CD14-positive monocyte (primary cell): Measurements from ENCODE around the gene POLR2J. TPM values are rescaled to one million over a fixed set of nuclear protein-coding genes. Genes with fewer than 3 reads are reported as not detected.

Experiments
- DNase-seq, 3 donors: peaks; one replicate each; pipeline ENCODE4 v3.0.0-alpha.2; 2011 to 2022
- H2AFZ ChIP-seq: 2 replicates; pipeline ENCODE4 v1.6.0; 2012; ENCODE audit warnings: mild to moderate bottlenecking, low read depth, low read length, inconsistent platforms; ENCODE audit not compliant: insufficient read depth, poor library complexity, severe bottlenecking
- H3K27ac ChIP-seq, 2 donors: 1 replicate in 1 of 2; 2 replicates in 1 of 2; pipeline ENCODE4 v1.5.1; 2012 to 2013; ENCODE audit warnings: low read length in 2 of 2, control low read depth in 1 of 2, inconsistent platforms in 1 of 2, low read depth in 1 of 2, mild to moderate bottlenecking in 1 of 2
- H3K27me3 ChIP-seq, 2 donors: one replicate each; pipeline versions ENCODE4 v1.6.0 to v1.6.1; 2011 to 2013; ENCODE audit warnings: low read length in 2 of 2; ENCODE audit not compliant: control insufficient read depth in 2 of 2, insufficient read depth in 2 of 2
- H3K36me3 ChIP-seq, 2 donors: replicated peaks in 1 of 2; 1 replicate in 1 of 2; 2 replicates in 1 of 2; pipeline versions ENCODE4 v1.5.1 to v1.6.1; 2012 to 2013; ENCODE audit warnings: low read length in 2 of 2, control low read depth in 1 of 2, inconsistent platforms in 1 of 2, mild to moderate bottlenecking in 1 of 2; ENCODE audit not compliant: insufficient read depth in 2 of 2, control insufficient read depth in 1 of 2
- H3K4me1 ChIP-seq, 2 donors: 1 replicate in 1 of 2; 2 replicates in 1 of 2; pipeline versions ENCODE4 v1.5.1 to v1.6.1; 2012 to 2013; ENCODE audit warnings: low read length in 2 of 2, control low read depth in 1 of 2, inconsistent platforms in 1 of 2, mild to moderate bottlenecking in 1 of 2, moderate library complexity in 1 of 2; ENCODE audit not compliant: insufficient read depth in 2 of 2, control insufficient read depth in 1 of 2
- H3K4me2 ChIP-seq: replicated peaks from 2 replicates; pipeline ENCODE3; 2012; ENCODE audit warnings: low read length, moderate library complexity, mild to moderate bottlenecking; ENCODE audit not compliant: poor library complexity, severe bottlenecking; ENCODE audit errors: extremely low read depth
- H3K4me3 ChIP-seq, 3 experiments: fragments of 200-600 bp in 1 of 3; sonication (generic) in 1 of 3; replicated peaks in 1 of 3; 1 replicate in 2 of 3; 2 replicates in 1 of 3; pipeline ENCODE4 v1.5.1; 2011 to 2013; ENCODE audit warnings: low read length in 3 of 3, mild to moderate bottlenecking in 3 of 3, control low read depth in 2 of 3, low read depth in 2 of 3, inconsistent platforms in 1 of 3, moderate library complexity in 1 of 3
- H3K79me2 ChIP-seq: 2 replicates; pipeline ENCODE4 v1.6.0; 2012; ENCODE audit warnings: mild to moderate bottlenecking, control low read depth, inconsistent platforms, low read length, moderate library complexity; ENCODE audit not compliant: insufficient read depth
- H3K9ac ChIP-seq: 2 replicates; pipeline ENCODE4 v1.6.0; 2017; ENCODE audit warnings: low read length, mild to moderate bottlenecking; ENCODE audit not compliant: insufficient read depth, poor library complexity, severe bottlenecking
- H3K9me3 ChIP-seq, 2 donors: replicated peaks in 1 of 2; 1 replicate in 1 of 2; 2 replicates in 1 of 2; pipeline versions ENCODE4 v1.5.1 to v1.6.1; 2012 to 2013; ENCODE audit warnings: low read length in 2 of 2, control low read depth in 1 of 2; ENCODE audit not compliant: control insufficient read depth in 1 of 2, insufficient read depth in 1 of 2
- H4K20me1 ChIP-seq: 2 replicates; pipeline ENCODE4 v1.6.0; 2012; ENCODE audit warnings: mild to moderate bottlenecking, low read length, control low read depth, moderate library complexity; ENCODE audit not compliant: insufficient read depth
- H3K27ac Mint-ChIP-seq, 7 donors: one replicate each; pipeline ENCODE4 v1.8.0; 2020; ENCODE audit warnings: mild to moderate bottlenecking in 7 of 7, mixed read lengths in 7 of 7, moderate library complexity in 6 of 7, inconsistent platforms in 2 of 7
- H3K27me3 Mint-ChIP-seq, 3 donors: one replicate each; pipeline ENCODE4 v1.8.0; 2021 to 2022; ENCODE audit warnings: low read depth in 3 of 3, mild to moderate bottlenecking in 3 of 3, mixed read lengths in 3 of 3, moderate library complexity in 3 of 3, inconsistent platforms in 1 of 3
- H3K36me3 Mint-ChIP-seq, 2 donors: one replicate each; pipeline ENCODE4 v1.8.0; 2020; ENCODE audit warnings: mixed read lengths in 2 of 2, inconsistent platforms in 1 of 2, mild to moderate bottlenecking in 1 of 2
- H3K4me1 Mint-ChIP-seq: one replicate; pipeline ENCODE4 v1.8.0; 2020; ENCODE audit warnings: mild to moderate bottlenecking, mixed read lengths
- H3K4me3 Mint-ChIP-seq, 2 donors: one replicate each; pipeline ENCODE4 v1.8.0; 2020; ENCODE audit warnings: mild to moderate bottlenecking in 2 of 2, mixed read lengths in 2 of 2, moderate library complexity in 1 of 2
- H3K9me3 Mint-ChIP-seq, 7 donors: one replicate each; pipeline ENCODE4 v1.8.0; 2020 to 2022; ENCODE audit warnings: mixed read lengths in 7 of 7, mild to moderate bottlenecking in 6 of 7, moderate library complexity in 6 of 7, inconsistent platforms in 2 of 7
- WGBS: methylation state at CpG from one replicate; pipeline ENCODE4 v1.1.5; 2013; ENCODE audit warnings: missing lambda C conversion rate; ENCODE audit not compliant: insufficient coverage; 5-methylcytosine and 5-hydroxymethylcytosine counted together
- intact Hi-C, 2 donors: fragments of 100-400 bp; cut with micrococcal nuclease; formaldehyde crosslinking; loops; one replicate each; pipeline versions ENCODE4 v1.15.0 to v1.15.1; 2023
- polyA plus RNA-seq, 3 donors: library from polyadenylated mRNA; depleted of rRNA in 1 of 3; unstranded in 2 of 3; stranded (reverse) in 1 of 3; fragments of 300-500 nt in 2 of 3; fragments of >200 nt in 1 of 3; fragmentation: Illumina TruSeq in 2 of 3; gene quantifications; 1 replicate in 2 of 3; 2 replicates in 1 of 3; pipeline ENCODE4 v1.2.3, GENCODE V29; 2012 to 2021
- TF ChIP-seq, protein P1 (sequence below): fragments of 200-600 bp; IDR thresholded peaks from one replicate; pipeline ENCODE4 v1.8.0; 2022; ENCODE audit warnings: antibody characterized with exemption, mild to moderate bottlenecking

The POLR2J gene
- polyA plus RNA-seq, 3 donors: 65.7 to 104 (median 85.0) TPM

DNA sequence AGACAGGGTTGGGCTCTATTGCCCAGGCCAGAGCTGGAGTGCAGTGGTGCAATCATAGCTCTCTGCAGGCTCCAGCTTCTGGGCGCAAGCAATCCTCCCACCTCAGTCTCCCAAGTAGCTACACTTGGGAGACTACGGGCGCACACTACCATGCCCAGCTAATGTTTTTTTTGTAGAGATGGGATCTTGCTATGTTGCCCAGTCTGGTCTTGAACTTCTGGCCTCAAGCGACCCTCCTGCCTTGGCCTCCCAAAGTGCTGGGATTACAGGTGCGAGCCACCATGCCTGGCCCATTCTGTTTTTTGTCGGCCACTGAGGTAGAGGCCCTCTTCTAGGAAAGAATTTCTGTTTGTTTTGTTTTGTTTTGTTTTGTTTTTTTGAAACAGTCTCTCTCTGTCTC lies 26.3 kb downstream of the POLR2J start:
- Histone ChIP-seq H3K27ac (no peak overlapping the region), H3K9me3 (no peaks in the 10 kb centered on the region), H3K4me3 (no peak overlapping the region), H3K79me2 (no peaks in the 10 kb centered on the region), H3K36me3 (peaks cover 24 to 30% of the 10 kb centered on the region in 2 donors), H3K9ac (no peak overlapping the region), H4K20me1 (peaks cover 11% of the 10 kb centered on the region), H3K4me1 (no peaks in the 10 kb centered on the region), H2AFZ (no peak overlapping the region), H3K27me3 (no peaks in the 10 kb centered on the region), H3K4me2 (no peak overlapping the region)
- Mint-ChIP-seq H3K27ac (no peak overlapping the region), H3K4me1 (no peaks in the 10 kb centered on the region), H3K4me3 (no peak overlapping the region), H3K9me3 (no peaks in the 10 kb centered on the region), H3K36me3 (peaks cover 15 to 33% of the 10 kb centered on the region in 2 donors), H3K27me3 (no peaks in the 10 kb centered on the region)
- TF ChIP-seq, protein P1, sequence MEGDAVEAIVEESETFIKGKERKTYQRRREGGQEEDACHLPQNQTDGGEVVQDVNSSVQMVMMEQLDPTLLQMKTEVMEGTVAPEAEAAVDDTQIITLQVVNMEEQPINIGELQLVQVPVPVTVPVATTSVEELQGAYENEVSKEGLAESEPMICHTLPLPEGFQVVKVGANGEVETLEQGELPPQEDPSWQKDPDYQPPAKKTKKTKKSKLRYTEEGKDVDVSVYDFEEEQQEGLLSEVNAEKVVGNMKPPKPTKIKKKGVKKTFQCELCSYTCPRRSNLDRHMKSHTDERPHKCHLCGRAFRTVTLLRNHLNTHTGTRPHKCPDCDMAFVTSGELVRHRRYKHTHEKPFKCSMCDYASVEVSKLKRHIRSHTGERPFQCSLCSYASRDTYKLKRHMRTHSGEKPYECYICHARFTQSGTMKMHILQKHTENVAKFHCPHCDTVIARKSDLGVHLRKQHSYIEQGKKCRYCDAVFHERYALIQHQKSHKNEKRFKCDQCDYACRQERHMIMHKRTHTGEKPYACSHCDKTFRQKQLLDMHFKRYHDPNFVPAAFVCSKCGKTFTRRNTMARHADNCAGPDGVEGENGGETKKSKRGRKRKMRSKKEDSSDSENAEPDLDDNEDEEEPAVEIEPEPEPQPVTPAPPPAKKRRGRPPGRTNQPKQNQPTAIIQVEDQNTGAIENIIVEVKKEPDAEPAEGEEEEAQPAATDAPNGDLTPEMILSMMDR: no peak
- WGBS: 100% methylated on average over 2 of the region's 6 CpGs
- intact Hi-C loops: loop anchor here in 1 of 2 donors (5.0 to 10.0 kb wide), 2 partner anchors 40 to 168 kb away; partner anchors contain the start of gene SH2B2
- DNase-seq: no peak

GRCh38 chr7:102451371-102452054 lies 27.2 kb downstream of the POLR2J start:
- TF ChIP-seq, protein P1: no peak
- no peaks in the 10 kb centered on the region for H3K4me1 ChIP-seq
- no peak overlapping the region for H3K4me3 ChIP-seq
- H3K27ac ChIP-seq: no peak overlapping the region
- H3K27me3 ChIP-seq: no peaks in the 10 kb centered on the region
- H3K79me2 ChIP-seq: no peaks in the 10 kb centered on the region
- H2AFZ ChIP-seq: no peak overlapping the region
- no peaks in the 10 kb centered on the region for H3K9me3 ChIP-seq
- no peaks in the 10 kb centered on the region for H3K4me1 Mint-ChIP-seq
- H3K36me3 ChIP-seq: peaks cover 25 to 30% of the 10 kb centered on the region in 2 donors
- no peak for DNase-seq
- no peaks in the 10 kb centered on the region for H3K27me3 Mint-ChIP-seq
- no peak overlapping the region for H3K4me2 ChIP-seq
- peaks cover 16% of the 10 kb centered on the region for H4K20me1 ChIP-seq
- H3K36me3 Mint-ChIP-seq: peaks cover 16 to 33% of the 10 kb centered on the region in 2 donors
- no peak overlapping the region for H3K9ac ChIP-seq
- no peak overlapping the region for H3K4me3 Mint-ChIP-seq
- 95% methylated on average over 13 of the region's 23 CpGs for WGBS
- intact Hi-C loops: loop anchor here in 1 of 2 donors (5.0 to 10.0 kb wide), 2 partner anchors 39 to 167 kb away; partner anchors contain the start of gene SH2B2
- no peaks in the 10 kb centered on the region for H3K9me3 Mint-ChIP-seq
- H3K27ac Mint-ChIP-seq: no peak overlapping the region
